Activated CD4-positive, alpha-beta memory T cell treated with anti-CD3 and anti-CD28 coated beads for 36 hours (primary cell): ENCODE measurements around the gene MTUS2. TPM values are rescaled to one million over a fixed set of nuclear protein-coding genes. Genes with fewer than 3 reads are reported as not detected.
"Not testable (repeated sequence)": the region's sequence is repeated elsewhere in the genome, so short reads cannot be mapped to it uniquely, and the experiment has no call there.

ENCODE experiments used
- CTCF ChIA-PET: fragments of 350-600 bp; sonication (Branson Sonifier 250); formaldehyde crosslinking; loops from one replicate; lab custom pipeline; 2021; ENCODE audit warnings: antibody characterized with exemption, inconsistent platforms; lab: Charles Lee
- POLR2A ChIA-PET: fragments of 350-600 bp; sonication (Branson Sonifier 250); formaldehyde crosslinking; loops from one replicate; lab custom pipeline; 2021; ENCODE audit warnings: antibody characterized with exemption; lab: Charles Lee
- DNase-seq: peaks from one replicate; pipeline ENCODE4 v3.0.0-alpha.2; 2020
- H3K27ac Mint-ChIP-seq: one replicate; pipeline ENCODE4 v1.8.0; 2021; ENCODE audit warnings: mixed read lengths
- H3K27me3 Mint-ChIP-seq: one replicate; pipeline ENCODE4 v1.8.0; 2021; ENCODE audit warnings: mixed read lengths
- H3K36me3 Mint-ChIP-seq: one replicate; pipeline ENCODE4 v1.8.0; 2021; ENCODE audit warnings: mixed read lengths
- H3K4me1 Mint-ChIP-seq: one replicate; pipeline ENCODE4 v1.8.0; 2021; ENCODE audit warnings: low read depth, mixed read lengths
- H3K4me3 Mint-ChIP-seq: one replicate; pipeline ENCODE4 v1.8.0; 2021; ENCODE audit warnings: mild to moderate bottlenecking, mixed read lengths
- H3K9me3 Mint-ChIP-seq: one replicate; pipeline ENCODE4 v1.8.0; 2021; ENCODE audit warnings: mixed read lengths
- intact Hi-C: fragments of 100-400 bp; cut with micrococcal nuclease; formaldehyde crosslinking; loops from one replicate; pipeline ENCODE4 v1.15.1; 2023
- total RNA-seq, 2 experiments: library from RNA; stranded (reverse); gene quantifications; one replicate each; pipeline ENCODE4 v1.2.3, GENCODE V29; 2021

MTUS2 gene
- total RNA-seq, 2 experiments from 2014 or later, result not detected

DNA sequence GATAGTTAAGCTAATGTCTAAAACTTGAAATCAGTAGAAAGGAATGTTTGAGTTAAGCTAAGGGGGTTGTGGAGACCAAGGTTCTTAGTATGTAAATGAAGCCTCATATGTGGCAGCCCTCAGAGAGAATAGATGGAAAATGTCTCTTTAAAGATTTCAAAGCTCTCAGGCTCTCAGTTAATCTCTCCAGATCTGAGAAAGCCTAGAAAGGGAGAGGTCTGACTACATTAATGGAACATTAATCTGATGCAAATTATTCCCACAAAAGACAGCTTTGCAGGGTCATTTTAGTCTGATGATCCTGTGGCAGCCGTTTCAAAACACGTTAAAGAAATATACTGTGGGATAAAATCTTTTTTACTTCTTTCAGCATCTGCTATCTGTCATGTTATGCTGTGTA lies 508.4 kb downstream of the MTUS2 start:
- intact Hi-C loops, result no loop called here
- Mint-ChIP-seq H3K4me1 (no peaks in the 10 kb centered on the region), H3K27ac (no peak overlapping the region), H3K4me3 (no peak overlapping the region), H3K9me3 (peaks cover 2% of the 10 kb centered on the region), H3K27me3 (peaks cover 4% of the 10 kb centered on the region), H3K36me3 (no peaks in the 10 kb centered on the region)
- ChIA-PET POLR2A (no interaction called here), CTCF (no interaction called here)
- no peak for DNase-seq

DNA sequence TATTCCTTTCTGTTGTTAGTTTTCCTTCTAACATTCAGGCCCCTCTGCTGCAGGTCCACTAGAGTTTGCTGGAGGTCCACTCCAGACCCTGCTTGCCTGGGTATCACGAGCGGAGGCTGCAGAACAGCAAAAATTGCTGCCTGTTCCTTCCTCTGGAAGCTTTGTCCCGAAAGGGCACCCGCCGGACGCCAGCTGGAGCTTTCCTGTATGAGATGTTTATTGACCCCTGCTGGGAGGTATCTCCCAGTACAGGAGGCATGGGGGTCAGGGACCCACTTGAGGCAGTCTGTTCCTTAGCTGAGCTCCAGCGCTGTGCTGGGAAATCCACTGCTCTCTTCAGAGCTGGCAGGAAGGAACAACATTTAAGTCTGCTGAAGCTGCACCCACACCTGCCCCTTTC lies 516.2 kb downstream of the MTUS2 start:
- ChIA-PET POLR2A (no interaction called here), CTCF (no interaction called here)
- Mint-ChIP-seq H3K4me3 (no peak overlapping the region), H3K9me3 (peaks cover 15% of the 10 kb centered on the region), H3K36me3 (no peaks in the 10 kb centered on the region), H3K27ac (no peak overlapping the region), H3K27me3 (peaks cover 1% of the 10 kb centered on the region), H3K4me1 (no peaks in the 10 kb centered on the region)
- intact Hi-C loops, result no loop called here
- DNase-seq, result no peak

DNA sequence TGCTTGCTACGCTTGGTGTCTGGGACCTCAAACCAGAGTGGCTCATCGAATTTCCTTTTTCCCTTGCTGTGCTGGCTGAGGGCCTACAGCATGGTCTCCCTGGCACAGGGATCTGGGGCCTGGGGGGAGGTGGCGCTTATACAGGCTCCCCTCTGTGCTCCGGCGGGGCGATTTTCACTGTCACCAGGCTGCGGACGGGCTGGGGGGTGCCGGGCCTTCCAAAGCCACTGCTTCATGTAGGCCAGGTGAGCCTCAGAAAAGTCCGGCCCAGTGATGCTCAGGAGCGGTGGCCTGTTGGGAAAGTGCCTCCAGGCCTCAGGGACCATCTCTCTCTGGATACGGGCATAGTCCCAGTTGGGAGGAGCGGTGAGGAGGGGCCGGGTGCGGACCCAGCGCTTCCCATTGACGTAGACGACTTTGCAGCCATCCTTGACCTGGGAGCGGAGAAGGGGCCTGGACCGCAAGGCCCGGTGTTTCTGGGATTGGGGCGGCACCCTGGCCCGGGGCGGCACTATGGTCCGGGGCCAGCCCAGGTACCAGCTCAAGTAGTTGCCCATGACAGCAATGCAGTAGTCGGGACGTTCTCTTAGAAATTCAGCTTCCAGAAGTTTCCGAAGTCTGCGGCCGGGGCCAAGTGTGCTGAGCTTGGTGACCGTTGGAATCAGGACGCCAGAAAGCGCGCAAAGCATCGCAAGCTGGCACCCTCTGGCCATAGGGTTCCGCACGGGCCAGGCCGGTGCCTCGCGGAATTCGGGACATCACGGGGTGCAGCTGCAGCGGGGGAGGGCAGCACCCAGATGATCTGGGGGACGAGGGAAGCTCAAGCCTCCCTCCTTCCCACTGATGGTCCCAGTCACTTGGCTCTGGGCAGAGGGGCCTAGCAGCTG lies 519.5 kb downstream of the MTUS2 start:
- CTCF ChIA-PET, result no interaction called here
- no peak overlapping the region for H3K4me3 Mint-ChIP-seq
- no peaks in the 10 kb centered on the region for H3K36me3 Mint-ChIP-seq
- H3K9me3 Mint-ChIP-seq, result peaks cover 16% of the 10 kb centered on the region
- POLR2A ChIA-PET, result no interaction called here
- no peak overlapping the region for H3K27ac Mint-ChIP-seq
- no peak for DNase-seq
- intact Hi-C loops, result no loop called here
- H3K27me3 Mint-ChIP-seq, result no peaks in the 10 kb centered on the region
- H3K4me1 Mint-ChIP-seq, result no peaks in the 10 kb centered on the region

DNA sequence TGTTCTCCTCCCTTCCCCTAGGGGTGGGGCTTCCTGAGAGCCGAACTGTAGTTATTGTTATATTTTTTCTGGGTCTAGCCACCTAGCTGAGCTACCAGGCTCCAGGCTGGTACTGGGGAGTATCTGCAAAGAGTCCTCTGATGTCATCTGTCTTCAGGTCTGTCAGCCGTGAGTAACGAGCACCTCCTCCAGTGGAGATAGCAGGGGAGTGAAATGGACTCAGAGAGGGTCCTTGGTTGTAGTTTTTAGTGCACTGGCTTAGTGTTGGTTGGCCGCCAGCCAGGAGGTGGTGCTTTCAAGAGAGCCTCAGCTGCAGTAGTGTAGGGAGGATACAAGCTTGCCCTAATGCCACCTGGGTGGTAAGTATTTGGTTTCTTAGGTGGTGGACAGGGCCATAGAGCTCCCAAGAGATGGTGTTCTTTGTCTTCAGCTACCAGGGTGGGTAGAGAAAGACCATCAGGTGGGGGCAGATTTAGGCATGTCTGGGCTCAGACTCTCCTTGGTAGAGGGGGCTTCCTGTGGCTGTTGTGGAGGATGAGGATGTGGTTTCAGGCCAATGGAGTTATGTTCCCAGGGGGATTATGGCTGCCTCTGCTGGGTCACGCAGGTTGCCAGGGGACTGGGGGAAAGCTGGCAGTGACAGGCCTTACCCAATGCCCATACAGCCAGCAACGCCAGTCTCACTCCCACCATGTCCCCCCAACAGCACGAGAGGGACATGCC lies 525.9 kb downstream of the MTUS2 start:
- CTCF ChIA-PET, H3K27ac Mint-ChIP-seq, H3K9me3 Mint-ChIP-seq, intact Hi-C loops, H3K27me3 Mint-ChIP-seq, DNase-seq, H3K36me3 Mint-ChIP-seq, H3K4me1 Mint-ChIP-seq, H3K4me3 Mint-ChIP-seq: not testable (repeated sequence)
- POLR2A ChIA-PET, result interaction anchor here (0.9 kb wide), 1 partner anchor 525 kb away, joined by 3 read pairs; no protein-coding TSS in a partner anchor

DNA sequence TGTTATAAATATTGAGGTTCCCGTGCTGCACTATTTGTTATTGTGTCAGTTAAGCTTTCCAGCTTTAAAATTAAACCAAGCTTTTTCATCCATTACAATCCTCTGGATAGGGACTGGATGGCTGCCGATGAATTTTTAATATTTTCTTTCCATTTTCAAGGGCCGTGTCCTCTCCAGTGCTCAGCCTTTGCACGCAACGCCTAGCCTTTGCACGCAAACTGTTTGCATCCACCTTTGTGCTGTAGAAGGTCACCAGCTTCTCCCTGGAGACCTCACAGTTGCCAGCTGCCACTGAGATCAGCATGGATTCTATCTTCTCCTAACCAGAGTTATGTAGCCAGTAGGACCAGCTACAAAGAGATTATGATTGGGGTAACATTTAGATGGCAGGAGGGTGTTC lies 534.9 kb downstream of the MTUS2 start:
- CTCF ChIA-PET, result no interaction called here
- intact Hi-C loops, result no loop called here
- H3K27me3 Mint-ChIP-seq, result peaks cover 12% of the 10 kb centered on the region

DNA sequence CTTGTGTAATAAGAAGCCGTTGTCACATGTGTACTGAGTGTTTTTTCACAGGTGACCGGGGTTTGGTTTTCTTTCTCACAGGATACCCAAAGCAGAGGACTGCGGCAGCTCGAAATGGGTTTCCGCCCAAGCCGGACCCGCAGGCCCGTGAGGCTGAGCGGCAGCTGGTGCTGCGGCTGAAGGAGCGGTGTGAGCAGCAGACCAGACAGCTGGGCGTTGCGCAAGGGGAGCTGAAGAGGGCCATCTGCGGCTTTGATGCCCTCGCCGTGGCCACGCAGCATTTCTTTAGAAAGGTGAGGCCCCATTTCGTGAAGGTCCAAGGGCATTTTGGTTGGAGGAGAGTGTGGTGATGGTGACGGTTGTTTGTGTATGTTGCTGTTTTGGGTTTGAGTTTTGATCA lies 539.0 kb downstream of the MTUS2 start:
- Mint-ChIP-seq H3K9me3 (no peaks in the 10 kb centered on the region), H3K4me3 (no peak overlapping the region), H3K27ac (no peak overlapping the region), H3K27me3 (peaks cover 9% of the 10 kb centered on the region), H3K4me1 (no peaks in the 10 kb centered on the region), H3K36me3 (no peaks in the 10 kb centered on the region)
- ChIA-PET POLR2A (no interaction called here), CTCF (interaction anchor here (0.6 kb wide), 1 partner anchor 1778 kb away, joined by 3 read pairs; no protein-coding TSS in a partner anchor)
- no peak for DNase-seq
- intact Hi-C loops, result no loop called here

More for the DNA sequence above, 534.9 kb downstream of the MTUS2 start:
- Mint-ChIP-seq H3K36me3 (no peaks in the 10 kb centered on the region), H3K4me1 (no peaks in the 10 kb centered on the region), H3K4me3 (no peak overlapping the region), H3K9me3 (no peaks in the 10 kb centered on the region), H3K27ac (no peak overlapping the region)
- POLR2A ChIA-PET, result no interaction called here
- DNase-seq, result no peak

DNA sequence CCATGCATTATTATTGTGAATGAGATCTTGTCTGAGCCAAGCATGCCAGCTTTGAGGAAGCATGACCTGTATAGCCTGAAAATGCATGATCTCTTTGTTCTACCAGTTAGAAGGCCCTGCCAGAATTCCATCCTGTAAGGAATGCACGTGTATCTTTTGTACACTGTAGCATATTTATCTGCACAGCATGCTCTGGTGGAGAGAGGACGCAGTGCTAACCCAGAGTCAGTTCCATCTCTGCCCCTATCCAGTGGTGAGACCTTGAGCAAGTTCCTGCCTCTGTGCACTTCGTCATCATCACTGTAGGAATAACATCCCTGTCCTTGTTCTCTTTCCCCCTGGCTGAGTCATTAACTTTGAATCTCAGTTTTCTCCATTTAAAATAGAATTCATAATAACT lies 541.6 kb downstream of the MTUS2 start:
- peaks cover 5% of the 10 kb centered on the region for H3K27me3 Mint-ChIP-seq
- DNase-seq, result no peak
- H3K27ac Mint-ChIP-seq, result no peak overlapping the region
- H3K4me1 Mint-ChIP-seq, result no peaks in the 10 kb centered on the region
- intact Hi-C loops, result no loop called here
- no peaks in the 10 kb centered on the region for H3K9me3 Mint-ChIP-seq
- no peaks in the 10 kb centered on the region for H3K36me3 Mint-ChIP-seq
- POLR2A ChIA-PET, result no interaction called here
- CTCF ChIA-PET, result interaction anchor here (0.9 to 2.1 kb wide), 2 partner anchors 119 to 543 kb away, joined by 3 to 6 read pairs; no protein-coding TSS in a partner anchor
- H3K4me3 Mint-ChIP-seq, result no peak overlapping the region

DNA sequence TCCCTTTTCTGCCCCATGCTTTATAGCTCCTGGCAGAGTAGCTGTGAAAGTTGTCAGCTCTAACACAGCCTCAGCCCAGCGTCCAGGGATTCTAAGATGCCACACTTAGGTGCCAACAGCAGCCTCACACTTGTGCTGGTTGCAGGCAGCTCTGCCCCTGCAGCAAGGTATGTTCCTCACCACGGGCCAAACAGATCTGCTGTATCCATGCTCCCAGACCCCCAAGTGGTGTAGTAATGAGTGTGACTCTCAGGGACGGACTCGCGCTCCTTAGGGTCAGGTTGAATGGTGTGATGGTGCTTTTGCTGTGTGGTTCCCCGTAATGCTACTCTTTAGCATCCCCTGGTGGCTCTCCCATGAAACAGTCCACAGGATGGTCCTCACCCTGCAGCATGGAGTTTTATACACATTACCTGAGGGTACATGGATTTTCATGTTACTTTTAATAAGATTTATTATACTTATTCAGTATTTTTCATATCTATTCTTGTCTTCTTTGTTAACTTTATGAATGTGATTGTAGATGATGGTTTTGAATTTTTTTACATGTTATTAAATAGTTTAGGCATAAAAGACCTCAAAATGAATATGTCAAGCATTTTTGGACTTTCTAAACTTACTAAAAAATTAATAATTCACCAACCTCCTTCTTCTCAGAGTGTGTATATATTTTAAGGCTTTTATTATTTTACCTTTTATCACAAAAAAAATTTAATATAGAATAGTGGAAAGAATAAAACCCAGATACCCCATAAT lies 542.9 kb downstream of the MTUS2 start:
- peak; percentile 49 for DNase-seq
- no peaks in the 10 kb centered on the region for H3K9me3 Mint-ChIP-seq
- H3K4me3 Mint-ChIP-seq, result no peak overlapping the region
- POLR2A ChIA-PET, result no interaction called here
- no peak overlapping the region for H3K27ac Mint-ChIP-seq
- intact Hi-C loops, result loop anchor here (1.0 kb wide), 2 partner anchors 282 to 544 kb away; no protein-coding TSS in a partner anchor
- peaks cover 8% of the 10 kb centered on the region for H3K27me3 Mint-ChIP-seq
- H3K4me1 Mint-ChIP-seq, result no peaks in the 10 kb centered on the region
- CTCF ChIA-PET, result interaction anchor here (0.7 to 2.1 kb wide), 4 partner anchors 11 to 544 kb away, joined by 3 to 6 read pairs (median 4); no protein-coding TSS in a partner anchor
- H3K36me3 Mint-ChIP-seq, result no peaks in the 10 kb centered on the region

DNA sequence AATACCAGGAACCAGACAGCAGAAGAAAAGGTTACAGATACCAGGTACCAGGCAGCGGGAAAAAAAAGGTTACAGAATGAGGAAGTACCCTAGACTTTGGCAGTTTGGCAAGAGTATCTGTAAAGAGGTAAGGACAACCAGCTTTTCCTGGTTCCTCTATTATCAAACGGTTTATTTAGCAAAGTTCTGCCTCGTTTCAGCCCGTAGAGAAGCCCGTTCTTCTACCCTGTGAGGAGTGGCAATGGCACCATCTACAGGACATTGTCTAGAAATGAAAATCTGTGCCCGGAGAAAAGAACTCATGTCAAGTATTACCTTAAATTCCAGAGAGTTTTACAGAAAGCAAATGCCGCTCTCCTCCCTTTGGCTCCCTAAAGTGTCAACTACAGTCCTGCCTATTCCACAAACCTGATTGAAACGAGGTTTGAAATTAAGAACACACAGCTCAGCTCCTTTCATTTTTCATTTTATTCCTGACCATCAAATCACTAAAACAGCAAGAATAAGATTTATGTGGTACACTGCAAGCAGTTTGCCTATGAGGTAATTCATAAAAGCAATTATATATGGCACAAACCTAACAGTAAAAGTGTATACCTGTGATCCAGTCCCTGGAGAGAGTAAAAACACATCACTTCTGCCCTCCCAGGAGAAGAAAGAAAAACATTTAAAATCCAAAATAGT lies 549.1 kb downstream of the MTUS2 start:
- H3K9me3 Mint-ChIP-seq, result no peaks in the 10 kb centered on the region
- no peaks in the 10 kb centered on the region for H3K4me1 Mint-ChIP-seq
- intact Hi-C loops, result no loop called here
- CTCF ChIA-PET, result no interaction called here
- no peak overlapping the region for H3K27ac Mint-ChIP-seq
- H3K36me3 Mint-ChIP-seq, result no peaks in the 10 kb centered on the region
- peaks cover 15% of the 10 kb centered on the region for H3K27me3 Mint-ChIP-seq
- POLR2A ChIA-PET, result no interaction called here
- no peak overlapping the region for H3K4me3 Mint-ChIP-seq
- no peak for DNase-seq

DNA sequence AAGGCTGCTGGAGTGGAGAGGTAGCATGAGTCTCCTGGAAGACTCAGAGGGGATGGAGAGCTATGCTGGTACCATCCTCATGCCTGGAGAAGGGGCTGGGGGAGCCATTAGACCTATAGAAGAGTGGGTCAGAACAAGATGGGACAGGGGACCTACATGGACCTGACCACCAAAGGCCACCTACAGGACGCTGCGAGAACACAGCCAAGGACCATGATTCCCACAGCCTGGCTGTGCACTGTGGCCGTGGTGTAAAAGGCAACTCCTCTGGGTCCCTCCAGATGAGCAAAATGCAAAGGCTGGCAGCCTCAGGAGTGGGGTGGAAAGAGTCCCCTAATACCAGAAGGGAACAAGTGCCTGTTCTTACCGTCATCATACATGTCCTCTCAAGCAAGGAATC lies 559.1 kb downstream of the MTUS2 start:
- POLR2A ChIA-PET, result no interaction called here
- intact Hi-C loops, result no loop called here
- DNase-seq, result no peak
- Mint-ChIP-seq H3K4me3 (no peak overlapping the region), H3K27me3 (peaks cover 5% of the 10 kb centered on the region), H3K4me1 (no peaks in the 10 kb centered on the region), H3K27ac (no peak overlapping the region), H3K9me3 (peaks cover 6% of the 10 kb centered on the region), H3K36me3 (no peaks in the 10 kb centered on the region)
- CTCF ChIA-PET, result no interaction called here

DNA sequence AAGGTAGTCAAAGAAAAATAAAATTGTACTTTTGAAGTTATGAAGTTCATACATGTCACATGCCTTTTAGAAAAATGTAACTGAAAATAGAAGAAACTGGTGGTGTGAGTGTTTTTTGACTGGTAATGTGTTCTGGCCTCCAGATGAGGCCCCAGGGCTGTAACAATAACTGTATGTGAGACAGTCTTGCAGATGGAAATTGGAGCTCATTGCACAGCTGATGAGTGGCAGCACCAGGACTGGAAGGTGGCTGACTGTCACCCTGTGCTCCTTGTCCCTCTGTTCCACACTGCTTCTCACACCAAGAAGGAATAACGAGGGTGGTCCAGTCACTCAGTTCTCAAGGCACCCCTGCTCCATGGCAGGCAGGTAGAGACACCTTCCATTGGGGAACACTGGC lies 559.7 kb downstream of the MTUS2 start:
- intact Hi-C loops, result no loop called here
- CTCF ChIA-PET, result no interaction called here
- Mint-ChIP-seq H3K4me3 (no peak overlapping the region), H3K27me3 (peaks cover 5% of the 10 kb centered on the region), H3K4me1 (no peaks in the 10 kb centered on the region), H3K36me3 (no peaks in the 10 kb centered on the region), H3K9me3 (peaks cover 6% of the 10 kb centered on the region), H3K27ac (no peak overlapping the region)
- POLR2A ChIA-PET, result no interaction called here
- DNase-seq, result no peak
